ENCODE data around the gene ELL2. TPM values are rescaled to one million over a fixed set of nuclear protein-coding genes. Genes with fewer than 3 reads are reported as not detected.

The ELL2 gene
- total RNA-seq, 1 donor from 2014 or later = 76.3 TPM

- Histone ChIP-seq H3K36me3 (ENCODE audit: control insufficient read depth, insufficient read depth, low read length) (peaks cover 8% of the 10 kb centered on the region), H3K4me3 (ENCODE audit: low read depth, low read length) (no peak overlapping the region), H3K27me3 (ENCODE audit: control insufficient read depth, insufficient read depth, low read length) (no peaks in the 10 kb centered on the region)
- FAIRE-seq = no peak
- no peak for TF ChIP-seq CTCF (IDR thresholded peaks at IDR 0.05; ENCODE audit: insufficient read depth, low read length, severe bottlenecking)
- no peak for DNase-seq (ENCODE audit: low read depth)
Observed at GRCh38 chr5:95886340-95887044, 75.2 kb downstream of the ELL2 start.

GRCh38 chr5:95884511-95884910 lies 77.1 kb downstream of the ELL2 start:
- no peak for FAIRE-seq
- peaks cover 2% of the 10 kb centered on the region for H3K36me3 ChIP-seq (ENCODE audit: control insufficient read depth, insufficient read depth, low read length)
- no peak for TF ChIP-seq CTCF (IDR thresholded peaks at IDR 0.05; ENCODE audit: insufficient read depth, low read length, severe bottlenecking)

DNA sequence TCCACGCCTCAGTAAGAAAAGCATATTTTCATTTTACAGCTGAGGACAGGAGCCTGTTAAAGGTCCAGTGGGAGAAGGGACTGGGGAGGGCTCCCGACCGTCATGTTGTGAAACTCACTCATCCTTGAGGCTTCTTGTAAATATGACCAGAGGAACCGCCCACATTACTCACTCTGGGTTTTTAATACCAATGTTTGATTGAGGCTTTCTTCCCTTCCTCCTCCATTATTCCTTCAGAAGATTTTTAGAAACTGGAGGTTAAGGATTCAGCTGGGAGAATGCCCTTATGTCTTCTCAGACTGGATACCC lies 77.7 kb downstream of the ELL2 start:
- Histone ChIP-seq H3K27me3 (ENCODE audit: control insufficient read depth, insufficient read depth, low read length) (no peaks in the 10 kb centered on the region), H3K36me3 (ENCODE audit: control insufficient read depth, insufficient read depth, low read length) (no peaks in the 10 kb centered on the region), H3K4me3 (ENCODE audit: low read depth, low read length) (no peak overlapping the region)
- TF ChIP-seq CTCF (IDR thresholded peaks at IDR 0.05; ENCODE audit: insufficient read depth, low read length, severe bottlenecking) = no peak
- FAIRE-seq = no peak
- DNase-seq (ENCODE audit: low read depth) = peak; percentile 75

More at GRCh38 chr5:95884511-95884910, 77.1 kb downstream of the ELL2 start:
- DNase-seq (ENCODE audit: low read depth) = no peak
- Histone ChIP-seq H3K27me3 (ENCODE audit: control insufficient read depth, insufficient read depth, low read length) (no peaks in the 10 kb centered on the region), H3K4me3 (ENCODE audit: low read depth, low read length) (no peak overlapping the region)

DNA sequence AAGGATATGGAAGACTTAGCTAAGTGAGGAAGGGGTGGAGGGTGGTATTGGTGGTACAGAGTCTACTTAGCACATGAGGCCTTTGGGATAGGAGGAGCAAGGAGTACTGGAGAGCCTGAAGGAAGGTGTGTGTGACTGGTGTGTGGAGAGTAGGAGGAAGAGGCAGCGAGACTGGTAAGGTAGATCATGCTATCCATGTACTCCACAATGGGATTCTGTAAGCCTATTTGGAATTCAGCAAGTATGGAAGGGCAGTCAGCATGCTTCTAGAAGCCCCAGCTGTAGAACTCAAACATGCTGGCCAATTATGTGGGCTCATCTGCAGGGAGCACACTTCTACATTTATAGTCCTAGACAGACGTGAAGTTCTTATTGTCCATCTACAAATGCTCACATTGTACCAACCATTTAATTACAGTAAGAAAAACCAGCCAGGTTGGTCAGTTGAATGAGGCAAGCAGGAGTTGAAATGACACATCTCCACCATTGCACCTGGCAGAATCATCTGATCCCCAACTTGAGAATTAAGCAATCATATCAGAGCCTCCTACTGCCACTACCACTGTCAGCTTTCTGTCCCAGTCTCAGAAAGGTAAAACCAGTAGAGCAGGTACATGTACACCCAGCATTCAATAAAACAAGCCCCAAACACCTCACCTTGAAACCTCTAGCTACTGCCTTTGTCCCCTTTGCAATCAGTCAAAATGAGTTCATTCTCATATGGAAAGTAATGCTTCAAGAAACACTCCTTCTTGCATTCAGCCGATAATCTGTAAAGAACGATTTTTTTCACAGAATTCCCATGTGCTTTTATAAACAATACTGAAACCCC lies 78.2 kb downstream of the ELL2 start:
- peak; percentile 79 for DNase-seq (ENCODE audit: low read depth)
- H3K4me3 ChIP-seq (ENCODE audit: low read depth, low read length) = no peak overlapping the region
- TF ChIP-seq CTCF (IDR thresholded peaks at IDR 0.05; ENCODE audit: insufficient read depth, low read length, severe bottlenecking) = no peak
- no peaks in the 10 kb centered on the region for H3K27me3 ChIP-seq (ENCODE audit: control insufficient read depth, insufficient read depth, low read length)
- FAIRE-seq = peak; percentile 28
- no peaks in the 10 kb centered on the region for H3K36me3 ChIP-seq (ENCODE audit: control insufficient read depth, insufficient read depth, low read length)

- FAIRE-seq (no peak), DNase-seq (ENCODE audit: low read depth) (peak; percentile 52)
Observed at GRCh38 chr5:95881833-95882232, 79.8 kb downstream of the ELL2 start.

More at GRCh38 chr5:95881833-95882232, 79.8 kb downstream of the ELL2 start:
- TF ChIP-seq CTCF (IDR thresholded peaks at IDR 0.05; ENCODE audit: insufficient read depth, low read length, severe bottlenecking) = no peak
- Histone ChIP-seq H3K27me3 (ENCODE audit: control insufficient read depth, insufficient read depth, low read length) (no peaks in the 10 kb centered on the region), H3K36me3 (ENCODE audit: control insufficient read depth, insufficient read depth, low read length) (no peaks in the 10 kb centered on the region), H3K4me3 (ENCODE audit: low read depth, low read length) (no peak overlapping the region)
